Astrocyte (in vitro differentiated cells and primary cell): ENCODE results near the gene GUCA1A.
"Not testable (repeated sequence)": the region's sequence is repeated elsewhere in the genome, so short reads cannot be mapped to it uniquely, and the experiment has no call there.

ENCODE experiments used
- CTCF ChIP-seq: IDR thresholded peaks from 2 replicates; pipeline ENCODE4 v1.5.1; 2011; ENCODE audit warnings: low read depth, mild to moderate bottlenecking, inconsistent platforms, low read length, moderate library complexity; ENCODE audit not compliant: insufficient read depth
- EZH2 ChIP-seq: IDR thresholded peaks from 2 replicates; pipeline ENCODE4 v1.6.1; 2012; ENCODE audit warnings: mild to moderate bottlenecking, low read length, inconsistent platforms; ENCODE audit not compliant: insufficient read depth

GRCh38 chr6:42202131-42202915, 29.2 kb downstream of the GUCA1A start:
- not testable (repeated sequence) for TF ChIP-seq CTCF, EZH2
